Measurements from ENCODE around the gene WIPF1.

- no peak for TF ChIP-seq SIN3A (IDR thresholded peaks at IDR 0.05; ENCODE audit: borderline replicate concordance, insufficient read depth, low read length)
- TF ChIP-seq REST (IDR thresholded peaks at IDR 0.05; ENCODE audit: insufficient read depth in 1 of 2, low read depth in 2 of 2, low read length in 2 of 2), result no peak
- TF ChIP-seq POLR2AphosphoS5 (IDR thresholded peaks at IDR 0.05; ENCODE audit: low read depth, low read length), result no peak
- no peak for TF ChIP-seq FOXP2 (optimal IDR thresholded peaks at IDR 0.05; ENCODE audit: borderline replicate concordance, extremely low read depth, extremely low read length, insufficient read depth)
- no peak for TF ChIP-seq TAF1 (IDR thresholded peaks at IDR 0.05; ENCODE audit: borderline replicate concordance, insufficient read depth, low read length)
Measured at GRCh38 chr2:174632841-174633622, 35.4 kb upstream of the WIPF1 start.

Measured in PFSK-1 (cell line).